Stimulated activated CD4-positive, alpha-beta T cell treated with anti-CD3 and anti-CD28 coated beads, TNF-alpha, amount 100 ng/mL, for 1 hour (primary cell): ENCODE measurements around the gene MACF1.
A peak's percentile ranks its signal among the peaks of the same experiment; 100 is the strongest.

Experiments used
- DNase-seq, 3 donors: peaks; one replicate each; pipeline ENCODE4 v3.0.0-alpha.2; 2020; ENCODE audit warnings: low read depth in 3 of 3, low spot score in 1 of 3

The MACF1 gene

GRCh38 chr1:39391691-39392679 is 187.5 kb downstream of the MACF1 start:
- no peak for DNase-seq

- DNase-seq = no peak
Measured at GRCh38 chr1:39392851-39393573, 188.5 kb downstream of the MACF1 start.

- no peak for DNase-seq
Measured at GRCh38 chr1:39393645-39394044, 189.2 kb downstream of the MACF1 start.

GRCh38 chr1:39394059-39394458 is 189.6 kb downstream of the MACF1 start:
- no peak for DNase-seq

GRCh38 chr1:39394598-39394997 is 190.1 kb downstream of the MACF1 start:
- peak in 1 of 3 donors; percentile 9 for DNase-seq

- no peak for DNase-seq
Measured at GRCh38 chr1:39395357-39395831, 190.9 kb downstream of the MACF1 start.

GRCh38 chr1:39396671-39397070 is 192.2 kb downstream of the MACF1 start:
- no peak for DNase-seq

GRCh38 chr1:39397487-39397886 is 193.0 kb downstream of the MACF1 start:
- no peak for DNase-seq

- DNase-seq = no peak
Measured at GRCh38 chr1:39398278-39399021, 194.0 kb downstream of the MACF1 start.

GRCh38 chr1:39401106-39401505 is 196.6 kb downstream of the MACF1 start:
- no peak for DNase-seq

GRCh38 chr1:39404876-39405275 is 200.4 kb downstream of the MACF1 start:
- DNase-seq = no peak

GRCh38 chr1:39405358-39405757 is 200.9 kb downstream of the MACF1 start:
- DNase-seq = no peak

- no peak for DNase-seq
Measured at GRCh38 chr1:39406533-39407450, 202.3 kb downstream of the MACF1 start.

- no peak for DNase-seq
Measured at GRCh38 chr1:39407510-39407895, 203.0 kb downstream of the MACF1 start.

GRCh38 chr1:39407896-39408640 is 203.6 kb downstream of the MACF1 start:
- DNase-seq = no peak

GRCh38 chr1:39408641-39409054 is 204.2 kb downstream of the MACF1 start:
- peak; percentile 53 to 64 (median 57) for DNase-seq

GRCh38 chr1:39409055-39409816 is 204.7 kb downstream of the MACF1 start:
- no peak for DNase-seq

- DNase-seq = peak; percentile 23 to 41 (median 34)
Measured at GRCh38 chr1:39410915-39411436, 206.5 kb downstream of the MACF1 start.
